ENCODE results near the gene FBXO11. TPM values are rescaled to one million over a fixed set of nuclear protein-coding genes. Genes with fewer than 3 reads are reported as not detected.

FBXO11 gene
- total RNA-seq, 4 donors from 2014 or later, result 19.8 to 80.6 (median 49.8) TPM

DNA sequence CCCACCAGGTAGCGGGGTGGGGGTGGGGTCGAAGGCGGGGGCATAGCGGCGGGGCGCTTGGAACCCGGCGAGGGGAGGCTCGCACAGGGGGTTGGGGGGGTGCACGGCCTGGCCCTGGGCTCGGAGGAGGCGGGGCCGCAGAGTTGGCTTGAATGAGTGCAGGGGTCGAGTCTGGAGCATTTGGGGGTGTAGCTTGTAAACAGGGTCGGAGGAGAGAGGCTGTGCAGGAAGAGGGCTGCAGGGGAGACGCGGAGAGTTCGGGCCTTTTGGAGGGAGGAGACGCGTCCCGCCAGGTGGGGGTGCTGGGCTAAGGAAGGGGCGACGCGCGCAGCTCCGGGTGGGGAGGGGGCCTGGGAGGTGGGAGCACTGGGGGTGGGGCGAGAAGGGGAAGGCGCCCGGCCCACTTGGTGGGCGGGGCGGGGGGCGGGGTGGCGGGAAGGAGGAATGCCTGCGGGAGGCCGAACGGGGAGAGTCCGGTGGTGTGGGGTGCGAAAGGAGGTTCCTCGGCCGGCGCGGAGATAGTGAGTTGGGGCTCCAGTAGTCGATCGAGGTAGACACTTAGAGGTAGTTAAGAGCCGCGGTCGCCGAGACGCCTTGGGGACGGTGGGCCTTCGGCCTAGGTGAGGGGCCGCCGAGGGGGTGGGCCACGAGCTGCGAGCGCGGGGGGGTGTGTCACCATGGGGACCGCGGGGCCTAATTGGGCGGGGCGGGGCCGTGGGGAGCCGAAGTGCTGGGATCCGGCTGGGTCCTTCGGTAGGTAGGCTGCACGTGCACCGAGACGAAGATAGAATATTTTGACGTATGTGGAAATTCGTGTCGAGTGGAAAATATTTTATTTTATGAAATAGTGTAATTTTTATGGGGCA is 122.6 kb downstream of the FBXO11 start:
- Histone ChIP-seq H3K4me1 (peaks cover 9 to 24% (median 19%) of the 10 kb centered on the region in 4 donors), H3K27me3 (no peaks in the 10 kb centered on the region), H3K9me3 (no peaks in the 10 kb centered on the region), H3K27ac (peak overlapping the region; percentile 94 to 99 (median 96)), H3K4me3 (peak overlapping the region; percentile 42 to 88 (median 83)), H3K36me3 (no peaks in the 10 kb centered on the region)
- in situ Hi-C loops (cut with MboI; ENCODE audit: low pct_ligation_motif_present in 1 of 4, low pct_unique_long_range_greater_than_20kb in 1 of 4, low sequenced_read_pairs in 3 of 4) (loop anchor here in 1 of 4 donors (10.0 kb wide), 1 partner anchor 121 kb away; the partner anchor contains the start of gene FBXO11), intact Hi-C loops (cut with DNase I; ENCODE audit: low total_unique reads) (loop anchor here (5.0 kb wide), 1 partner anchor 124 kb away; the partner anchor contains the start of gene FBXO11)
- DNase-seq, result peak; percentile 79
- TF ChIP-seq POLR2AphosphoS5 (IDR thresholded peaks at IDR 0.05) (no peak), POLR2A (IDR thresholded peaks at IDR 0.05) (no peak), EP300 (IDR thresholded peaks at IDR 0.05; ENCODE audit: low read depth) (no peak)
- TF ChIP-seq, protein P1, sequence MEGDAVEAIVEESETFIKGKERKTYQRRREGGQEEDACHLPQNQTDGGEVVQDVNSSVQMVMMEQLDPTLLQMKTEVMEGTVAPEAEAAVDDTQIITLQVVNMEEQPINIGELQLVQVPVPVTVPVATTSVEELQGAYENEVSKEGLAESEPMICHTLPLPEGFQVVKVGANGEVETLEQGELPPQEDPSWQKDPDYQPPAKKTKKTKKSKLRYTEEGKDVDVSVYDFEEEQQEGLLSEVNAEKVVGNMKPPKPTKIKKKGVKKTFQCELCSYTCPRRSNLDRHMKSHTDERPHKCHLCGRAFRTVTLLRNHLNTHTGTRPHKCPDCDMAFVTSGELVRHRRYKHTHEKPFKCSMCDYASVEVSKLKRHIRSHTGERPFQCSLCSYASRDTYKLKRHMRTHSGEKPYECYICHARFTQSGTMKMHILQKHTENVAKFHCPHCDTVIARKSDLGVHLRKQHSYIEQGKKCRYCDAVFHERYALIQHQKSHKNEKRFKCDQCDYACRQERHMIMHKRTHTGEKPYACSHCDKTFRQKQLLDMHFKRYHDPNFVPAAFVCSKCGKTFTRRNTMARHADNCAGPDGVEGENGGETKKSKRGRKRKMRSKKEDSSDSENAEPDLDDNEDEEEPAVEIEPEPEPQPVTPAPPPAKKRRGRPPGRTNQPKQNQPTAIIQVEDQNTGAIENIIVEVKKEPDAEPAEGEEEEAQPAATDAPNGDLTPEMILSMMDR (IDR thresholded peaks at IDR 0.05), result no peak
- 1 to 4% methylated on average over 6 to 56 of the region's 71 CpGs for WGBS, 2 donors (ENCODE audit: low coverage in 1 of 2)

DNA sequence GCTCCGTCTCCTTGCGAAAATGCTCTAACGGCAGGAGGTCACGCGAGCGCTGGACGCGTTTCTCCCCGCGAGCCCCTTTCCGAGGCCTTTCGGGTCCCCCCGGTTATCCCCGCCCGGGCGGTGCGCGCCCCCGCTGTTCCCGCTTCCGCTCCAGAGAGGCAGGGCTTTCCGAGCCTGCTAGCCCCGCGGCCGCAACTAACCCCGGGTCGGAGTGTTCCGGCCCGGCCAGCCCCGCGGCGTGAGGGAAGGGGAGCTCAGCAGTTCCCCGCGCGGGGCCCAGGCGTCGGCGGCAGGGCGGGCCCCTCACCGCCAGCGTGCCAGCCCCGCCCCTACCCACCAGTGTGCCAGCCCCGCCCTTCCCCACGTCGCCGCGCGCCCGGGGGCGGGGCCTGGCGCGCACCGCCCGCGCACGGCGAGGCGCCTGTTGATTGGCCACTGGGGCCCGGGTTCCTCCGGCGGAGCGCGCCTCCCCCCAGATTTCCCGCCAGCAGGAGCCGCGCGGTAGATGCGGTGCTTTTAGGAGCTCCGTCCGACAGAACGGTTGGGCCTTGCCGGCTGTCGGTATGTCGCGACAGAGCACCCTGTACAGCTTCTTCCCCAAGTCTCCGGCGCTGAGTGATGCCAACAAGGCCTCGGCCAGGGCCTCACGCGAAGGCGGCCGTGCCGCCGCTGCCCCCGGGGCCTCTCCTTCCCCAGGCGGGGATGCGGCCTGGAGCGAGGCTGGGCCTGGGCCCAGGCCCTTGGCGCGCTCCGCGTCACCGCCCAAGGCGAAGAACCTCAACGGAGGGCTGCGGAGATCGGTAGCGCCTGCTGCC is 123.4 kb downstream of the FBXO11 start, which contains the start of gene MSH6:
Gene MSH6, plus strand, starts transcription at position 475 of the 815 bp plus-strand sequence. Its CDS starts 89 bp downstream, at position 564.
- H3K36me3 ChIP-seq, result no peaks in the 10 kb centered on the region
- in situ Hi-C loops (cut with MboI; ENCODE audit: low pct_ligation_motif_present in 1 of 4, low pct_unique_long_range_greater_than_20kb in 1 of 4, low sequenced_read_pairs in 3 of 4) (loop anchor here in 1 of 4 donors (10.0 kb wide), 1 partner anchor 122 kb away; the partner anchor contains the start of gene FBXO11), intact Hi-C loops (cut with DNase I; ENCODE audit: low total_unique reads) (loop anchor here (5.0 kb wide), 1 partner anchor 124 kb away; the partner anchor contains the start of gene FBXO11)
- H3K4me1 ChIP-seq, result peaks cover 9 to 24% (median 19%) of the 10 kb centered on the region in 4 donors
- no peaks in the 10 kb centered on the region for H3K9me3 ChIP-seq
- no peaks in the 10 kb centered on the region for H3K27me3 ChIP-seq
- TF ChIP-seq, protein P1 (IDR thresholded peaks at IDR 0.05), result peak in 1 of 5 experiments; percentile 10
- TF ChIP-seq EP300 (IDR thresholded peaks at IDR 0.05; ENCODE audit: low read depth) (no peak), POLR2A (IDR thresholded peaks at IDR 0.05) (peak; percentile 79), POLR2AphosphoS5 (IDR thresholded peaks at IDR 0.05) (peak; percentile 92 to 98 (median 93))
- H3K27ac ChIP-seq, result peak within 1 kb of the TSS; percentile 94 to 99 (median 96)
- peak; percentile 91 for DNase-seq
- WGBS, 2 donors (ENCODE audit: low coverage in 1 of 2), result 0 to 1% methylated on average over 1 to 49 of the region's 98 CpGs
- H3K4me3 ChIP-seq, result peak within 1 kb of the TSS; percentile 70 to 88 (median 83)

DNA sequence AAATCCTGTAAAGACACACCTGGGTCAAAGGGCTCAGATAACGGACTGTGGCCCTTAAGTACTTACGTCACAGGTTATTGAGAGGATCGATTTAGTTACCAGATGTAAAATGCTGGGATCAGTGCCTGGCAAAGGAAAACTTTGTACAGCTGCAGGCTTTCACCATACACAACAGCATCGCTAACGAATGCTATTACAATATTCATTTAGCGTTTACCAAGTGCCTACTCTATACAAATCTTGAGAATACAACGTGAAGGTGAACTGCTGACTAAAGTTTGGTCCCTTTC is 124.0 kb downstream of the FBXO11 start:
- H3K4me3 ChIP-seq, result peak overlapping the region; percentile 70 to 88 (median 83)
- WGBS, 2 donors (ENCODE audit: low coverage in 1 of 2), result 0 to 1% methylated on average over 4 to 7 of the region's 7 CpGs
- no peaks in the 10 kb centered on the region for H3K9me3 ChIP-seq
- peaks cover 9 to 24% (median 19%) of the 10 kb centered on the region in 4 donors for H3K4me1 ChIP-seq
- TF ChIP-seq POLR2AphosphoS5 (IDR thresholded peaks at IDR 0.05) (no peak), EP300 (IDR thresholded peaks at IDR 0.05; ENCODE audit: low read depth) (no peak), POLR2A (IDR thresholded peaks at IDR 0.05) (no peak)
- TF ChIP-seq, protein P1 (IDR thresholded peaks at IDR 0.05), result no peak
- no peak for DNase-seq
- in situ Hi-C loops (cut with MboI; ENCODE audit: low pct_ligation_motif_present in 1 of 4, low pct_unique_long_range_greater_than_20kb in 1 of 4, low sequenced_read_pairs in 3 of 4) (loop anchor here in 1 of 4 donors (10.0 kb wide), 1 partner anchor 122 kb away; the partner anchor contains the start of gene FBXO11), intact Hi-C loops (cut with DNase I; ENCODE audit: low total_unique reads) (loop anchor here (5.0 kb wide), 1 partner anchor 125 kb away; the partner anchor contains the start of gene FBXO11)
- peak overlapping the region; percentile 94 to 99 (median 96) for H3K27ac ChIP-seq
- H3K27me3 ChIP-seq, result no peaks in the 10 kb centered on the region
- no peaks in the 10 kb centered on the region for H3K36me3 ChIP-seq

Data from transverse colon (tissue), 4 donors.